ENCODE measurements around the gene SLC22A31. TPM values are rescaled to one million over a fixed set of nuclear protein-coding genes. Genes with fewer than 3 reads are reported as not detected.
A peak's percentile ranks its signal among the peaks of the same experiment; 100 is the strongest.

The SLC22A31 gene
- polyA plus RNA-seq, 1 donor from 2014 or later = not detected

GRCh38 chr16:89183975-89184676 is 16.2 kb downstream of the SLC22A31 start:
- H3K27ac Mint-ChIP-seq = peak overlapping the region in 1 of 3 donors; percentile 91
- peaks cover 0 to 1% (median 0%) of the 10 kb centered on the region in 3 donors for H3K9me3 Mint-ChIP-seq
- no peaks in the 10 kb centered on the region for H3K36me3 Mint-ChIP-seq
- no peaks in the 10 kb centered on the region for H3K27me3 Mint-ChIP-seq
- H3K4me3 Mint-ChIP-seq = peak overlapping the region in 1 of 4 donors; percentile 55
- H3K4me1 Mint-ChIP-seq = peaks cover 0 to 2% (median 0%) of the 10 kb centered on the region in 3 donors

GRCh38 chr16:89183463-89183862 is 16.9 kb downstream of the SLC22A31 start:
- H3K4me1 Mint-ChIP-seq = peaks cover 0 to 2% (median 0%) of the 10 kb centered on the region in 3 donors
- no peaks in the 10 kb centered on the region for H3K27me3 Mint-ChIP-seq
- no peaks in the 10 kb centered on the region for H3K36me3 Mint-ChIP-seq
- H3K9me3 Mint-ChIP-seq = peaks cover 0 to 1% (median 0%) of the 10 kb centered on the region in 3 donors
- H3K4me3 Mint-ChIP-seq = peak overlapping the region in 1 of 4 donors; percentile 29
- peak overlapping the region in 1 of 3 donors; percentile 82 for H3K27ac Mint-ChIP-seq

GRCh38 chr16:89179656-89180315 is 20.6 kb downstream of the SLC22A31 start:
- Mint-ChIP-seq H3K9me3 (peaks cover 0 to 1% (median 0%) of the 10 kb centered on the region in 3 donors), H3K36me3 (no peaks in the 10 kb centered on the region), H3K4me1 (no peaks in the 10 kb centered on the region), H3K27ac (no peak overlapping the region), H3K27me3 (no peaks in the 10 kb centered on the region), H3K4me3 (no peak overlapping the region)

GRCh38 chr16:89179148-89179484 is 21.2 kb downstream of the SLC22A31 start:
- no peak overlapping the region for H3K27ac Mint-ChIP-seq
- H3K27me3 Mint-ChIP-seq = no peaks in the 10 kb centered on the region
- no peak overlapping the region for H3K4me3 Mint-ChIP-seq
- H3K9me3 Mint-ChIP-seq = no peaks in the 10 kb centered on the region
- H3K36me3 Mint-ChIP-seq = no peaks in the 10 kb centered on the region
- no peaks in the 10 kb centered on the region for H3K4me1 Mint-ChIP-seq

GRCh38 chr16:89178453-89179147 is 21.7 kb downstream of the SLC22A31 start:
- Mint-ChIP-seq H3K27ac (no peak overlapping the region), H3K36me3 (no peaks in the 10 kb centered on the region), H3K9me3 (no peaks in the 10 kb centered on the region), H3K4me3 (no peak overlapping the region), H3K27me3 (no peaks in the 10 kb centered on the region), H3K4me1 (no peaks in the 10 kb centered on the region)

GRCh38 chr16:89177501-89177900 is 22.8 kb downstream of the SLC22A31 start:
- Mint-ChIP-seq H3K9me3 (no peaks in the 10 kb centered on the region), H3K36me3 (no peaks in the 10 kb centered on the region), H3K4me1 (no peaks in the 10 kb centered on the region), H3K27me3 (no peaks in the 10 kb centered on the region), H3K27ac (no peak overlapping the region), H3K4me3 (no peak overlapping the region)

- Mint-ChIP-seq H3K27me3 (no peaks in the 10 kb centered on the region), H3K36me3 (no peaks in the 10 kb centered on the region), H3K4me1 (no peaks in the 10 kb centered on the region), H3K27ac (no peak overlapping the region), H3K9me3 (no peaks in the 10 kb centered on the region), H3K4me3 (no peak overlapping the region)
Observed at GRCh38 chr16:89176717-89177116, 23.6 kb downstream of the SLC22A31 start.

GRCh38 chr16:89176147-89176690 is 24.1 kb downstream of the SLC22A31 start:
- H3K9me3 Mint-ChIP-seq = no peaks in the 10 kb centered on the region
- no peaks in the 10 kb centered on the region for H3K36me3 Mint-ChIP-seq
- no peaks in the 10 kb centered on the region for H3K4me1 Mint-ChIP-seq
- H3K4me3 Mint-ChIP-seq = no peak overlapping the region
- H3K27me3 Mint-ChIP-seq = no peaks in the 10 kb centered on the region
- no peak overlapping the region for H3K27ac Mint-ChIP-seq

- peaks cover 3% of the 10 kb centered on the region for H3K27me3 Mint-ChIP-seq
- no peaks in the 10 kb centered on the region for H3K36me3 Mint-ChIP-seq
- H3K4me3 Mint-ChIP-seq = no peak overlapping the region
- H3K27ac Mint-ChIP-seq = no peak overlapping the region
- H3K4me1 Mint-ChIP-seq = peaks cover 0 to 5% (median 4%) of the 10 kb centered on the region in 3 donors
- no peaks in the 10 kb centered on the region for H3K9me3 Mint-ChIP-seq
Observed at GRCh38 chr16:89175280-89176146, 24.8 kb downstream of the SLC22A31 start.

GRCh38 chr16:89174877-89175276 is 25.5 kb downstream of the SLC22A31 start:
- H3K4me3 Mint-ChIP-seq = no peak overlapping the region

GRCh38 chr16:89174055-89174827 is 26.1 kb downstream of the SLC22A31 start:
- Mint-ChIP-seq H3K27me3 (peaks cover 3% of the 10 kb centered on the region), H3K9me3 (no peaks in the 10 kb centered on the region), H3K36me3 (no peaks in the 10 kb centered on the region), H3K4me3 (peak overlapping the region in 1 of 4 donors; percentile 28), H3K4me1 (peaks cover 0 to 5% (median 5%) of the 10 kb centered on the region in 3 donors), H3K27ac (peak overlapping the region in 1 of 3 donors; percentile 57)

More at GRCh38 chr16:89174877-89175276, 25.5 kb downstream of the SLC22A31 start:
- peaks cover 0 to 5% (median 5%) of the 10 kb centered on the region in 3 donors for H3K4me1 Mint-ChIP-seq
- H3K36me3 Mint-ChIP-seq = no peaks in the 10 kb centered on the region
- no peaks in the 10 kb centered on the region for H3K9me3 Mint-ChIP-seq
- peaks cover 3% of the 10 kb centered on the region for H3K27me3 Mint-ChIP-seq
- H3K27ac Mint-ChIP-seq = no peak overlapping the region

- peaks cover 3% of the 10 kb centered on the region for H3K27me3 Mint-ChIP-seq
- no peaks in the 10 kb centered on the region for H3K9me3 Mint-ChIP-seq
- H3K4me1 Mint-ChIP-seq = peaks cover 0 to 5% (median 5%) of the 10 kb centered on the region in 3 donors
- H3K27ac Mint-ChIP-seq = peak overlapping the region in 1 of 3 donors; percentile 14
- no peaks in the 10 kb centered on the region for H3K36me3 Mint-ChIP-seq
- peak overlapping the region in 1 of 4 donors; percentile 60 for H3K4me3 Mint-ChIP-seq
Observed at GRCh38 chr16:89173174-89173921, 27.0 kb downstream of the SLC22A31 start.

- H3K27me3 Mint-ChIP-seq = peaks cover 3% of the 10 kb centered on the region
- H3K4me3 Mint-ChIP-seq = peak overlapping the region in 2 of 4 donors; percentile 52 to 78
- no peaks in the 10 kb centered on the region for H3K9me3 Mint-ChIP-seq
- no peak overlapping the region for H3K27ac Mint-ChIP-seq
- no peaks in the 10 kb centered on the region for H3K36me3 Mint-ChIP-seq
- peaks cover 0 to 8% (median 5%) of the 10 kb centered on the region in 3 donors for H3K4me1 Mint-ChIP-seq
Observed at GRCh38 chr16:89172528-89173173, 27.7 kb downstream of the SLC22A31 start.

All from IgD-negative memory B cell (primary cell).